Sigmoid colon (tissue), 4 donors: ENCODE results near the gene ATP2B2.

Source experiments
- EP300 ChIP-seq, 4 donors: sonication (generic); formaldehyde crosslinking; IDR thresholded peaks; one replicate each; pipeline ENCODE4 v1.6.1; 2017; ENCODE audit warnings: antibody characterized with exemption in 4 of 4
- POLR2A ChIP-seq, 2 donors: fragments of 450-650 bp; IDR thresholded peaks; one replicate each; pipeline ENCODE4 v1.6.1; 2016; ENCODE audit warnings: antibody characterized with exemption in 2 of 2, mild to moderate bottlenecking in 2 of 2, moderate library complexity in 2 of 2
- POLR2AphosphoS5 ChIP-seq, 4 donors: sonication (generic); formaldehyde crosslinking; IDR thresholded peaks; one replicate each; pipeline ENCODE4 v1.6.1; 2017; ENCODE audit warnings: antibody characterized with exemption in 4 of 4
- TF ChIP-seq, protein P1 (sequence below), 4 experiments: fragments of 450-650 bp in 3 of 4; fragments of 200-600 bp in 1 of 4; IDR thresholded peaks; one replicate each; pipeline ENCODE4 v1.5.1; 2016 to 2019; ENCODE audit warnings: antibody characterized with exemption in 4 of 4, mild to moderate bottlenecking in 3 of 4, moderate library complexity in 2 of 4

DNA sequence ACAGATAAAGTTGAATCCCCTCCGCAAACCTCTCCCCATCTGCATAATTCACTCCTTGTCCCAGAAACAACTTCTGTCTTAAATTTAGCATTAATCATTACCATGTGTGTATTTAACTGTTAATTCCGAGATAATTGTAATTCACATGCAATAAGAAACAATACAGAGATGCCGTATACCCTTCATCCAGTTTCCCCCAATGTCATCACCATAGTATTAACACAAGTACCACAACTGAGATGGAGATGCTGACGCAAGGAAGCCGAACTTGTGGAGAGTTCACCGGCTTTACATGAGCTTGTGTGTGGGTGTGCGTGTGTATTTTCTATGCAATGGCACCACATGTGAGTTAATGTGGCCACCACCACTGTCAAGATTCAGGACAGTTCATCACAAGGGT, 144.9 kb downstream of the ATP2B2 start:
- TF ChIP-seq, protein P1, sequence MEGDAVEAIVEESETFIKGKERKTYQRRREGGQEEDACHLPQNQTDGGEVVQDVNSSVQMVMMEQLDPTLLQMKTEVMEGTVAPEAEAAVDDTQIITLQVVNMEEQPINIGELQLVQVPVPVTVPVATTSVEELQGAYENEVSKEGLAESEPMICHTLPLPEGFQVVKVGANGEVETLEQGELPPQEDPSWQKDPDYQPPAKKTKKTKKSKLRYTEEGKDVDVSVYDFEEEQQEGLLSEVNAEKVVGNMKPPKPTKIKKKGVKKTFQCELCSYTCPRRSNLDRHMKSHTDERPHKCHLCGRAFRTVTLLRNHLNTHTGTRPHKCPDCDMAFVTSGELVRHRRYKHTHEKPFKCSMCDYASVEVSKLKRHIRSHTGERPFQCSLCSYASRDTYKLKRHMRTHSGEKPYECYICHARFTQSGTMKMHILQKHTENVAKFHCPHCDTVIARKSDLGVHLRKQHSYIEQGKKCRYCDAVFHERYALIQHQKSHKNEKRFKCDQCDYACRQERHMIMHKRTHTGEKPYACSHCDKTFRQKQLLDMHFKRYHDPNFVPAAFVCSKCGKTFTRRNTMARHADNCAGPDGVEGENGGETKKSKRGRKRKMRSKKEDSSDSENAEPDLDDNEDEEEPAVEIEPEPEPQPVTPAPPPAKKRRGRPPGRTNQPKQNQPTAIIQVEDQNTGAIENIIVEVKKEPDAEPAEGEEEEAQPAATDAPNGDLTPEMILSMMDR (IDR thresholded peaks at IDR 0.05) = no peak
- TF ChIP-seq POLR2AphosphoS5 (IDR thresholded peaks at IDR 0.05) (no peak), EP300 (IDR thresholded peaks at IDR 0.05) (no peak), POLR2A (IDR thresholded peaks at IDR 0.05) (no peak)
